NCI-H524 (cell line): ENCODE data around the gene TNFRSF13B.
"Not testable (repeated sequence)": the region's sequence is repeated elsewhere in the genome, so short reads cannot be mapped to it uniquely, and the experiment has no call there.

Experiments used
- DNase-seq, 2 experiments: peaks; one replicate each; lab custom pipeline; 2025; lab: John Stamatoyannopoulos, UW

TNFRSF13B gene

GRCh38 chr17:16971458-16972338 is at the start of gene TNFRSF13B:
Gene TNFRSF13B (minus strand): TSS chr17:16972118. CDS start chr17:16972075, 43 bp downstream.
- no peak for DNase-seq

- no peak for DNase-seq
Measured at GRCh38 chr17:17021194-17021863, 49.4 kb upstream of the TNFRSF13B start.

- DNase-seq, result no peak
Measured at GRCh38 chr17:17020821-17021193, 48.9 kb upstream of the TNFRSF13B start.

DNA sequence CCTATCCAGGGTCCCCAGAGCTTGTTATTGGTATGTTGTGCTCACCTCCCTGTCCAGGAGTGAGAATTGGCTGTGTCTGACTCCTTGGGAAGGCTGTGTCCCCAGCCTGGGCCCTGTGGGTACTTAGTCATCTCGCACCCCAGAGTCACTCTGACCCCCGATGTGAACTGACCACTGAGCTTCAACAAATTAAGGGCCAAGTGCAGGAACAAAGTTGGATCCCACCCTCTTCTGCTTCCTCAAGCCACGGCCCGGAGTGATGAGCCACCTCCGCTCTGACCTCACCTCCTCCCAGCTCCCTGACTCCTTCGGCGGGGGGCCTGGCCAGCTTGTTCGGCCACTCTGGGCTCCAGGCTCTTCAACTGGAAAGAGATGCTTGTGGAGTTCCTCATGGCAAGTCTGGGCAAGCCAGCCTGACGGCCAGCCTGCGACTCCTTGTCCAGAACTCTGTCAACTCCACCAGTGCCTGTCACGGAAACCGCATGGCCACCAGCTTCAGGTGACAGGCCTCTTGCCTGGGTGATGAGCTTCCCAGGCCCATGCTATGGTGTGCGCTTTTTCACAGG is 48.1 kb upstream of the TNFRSF13B start:
- no peak for DNase-seq

DNA sequence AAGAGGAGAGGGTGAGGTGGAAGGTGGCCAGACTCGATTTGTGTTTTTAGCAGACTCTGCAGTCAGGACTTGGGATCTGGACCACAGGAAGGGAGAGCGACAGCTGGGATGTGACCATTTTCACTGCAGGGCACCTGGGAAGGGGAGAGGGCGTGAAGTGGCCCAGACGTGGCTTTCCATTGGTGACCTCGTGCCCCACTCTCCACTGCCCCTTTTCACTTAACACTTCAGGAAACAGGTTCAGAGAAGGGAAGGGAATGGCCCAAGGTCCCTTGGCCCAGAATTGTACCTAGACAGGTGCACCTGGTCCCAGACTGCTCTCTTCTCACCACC is 47.5 kb upstream of the TNFRSF13B start:
- no peak for DNase-seq

GRCh38 chr17:17018612-17019429 is 46.9 kb upstream of the TNFRSF13B start:
- DNase-seq, result no peak

DNA sequence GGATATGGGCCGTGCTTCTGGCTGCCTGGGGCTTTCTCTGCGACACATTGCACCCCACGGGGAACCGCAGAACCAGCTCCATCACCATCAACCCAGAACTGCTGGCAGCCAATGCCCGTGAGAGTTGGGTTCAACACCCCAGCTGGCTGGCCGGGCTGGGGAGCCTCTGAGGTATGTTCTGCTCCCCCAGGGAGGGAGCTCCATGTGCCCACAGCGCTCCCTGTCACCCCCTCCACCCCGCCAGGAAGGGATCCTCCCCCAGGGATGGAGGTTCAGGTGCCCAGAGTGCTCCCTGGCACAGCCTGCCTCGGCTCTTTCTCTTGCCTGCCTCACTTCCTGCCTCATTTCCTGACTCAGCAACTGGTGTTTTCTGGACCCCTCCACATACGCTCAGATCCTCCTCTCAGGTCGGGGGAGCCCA is 46.1 kb upstream of the TNFRSF13B start:
- no peak for DNase-seq

DNA sequence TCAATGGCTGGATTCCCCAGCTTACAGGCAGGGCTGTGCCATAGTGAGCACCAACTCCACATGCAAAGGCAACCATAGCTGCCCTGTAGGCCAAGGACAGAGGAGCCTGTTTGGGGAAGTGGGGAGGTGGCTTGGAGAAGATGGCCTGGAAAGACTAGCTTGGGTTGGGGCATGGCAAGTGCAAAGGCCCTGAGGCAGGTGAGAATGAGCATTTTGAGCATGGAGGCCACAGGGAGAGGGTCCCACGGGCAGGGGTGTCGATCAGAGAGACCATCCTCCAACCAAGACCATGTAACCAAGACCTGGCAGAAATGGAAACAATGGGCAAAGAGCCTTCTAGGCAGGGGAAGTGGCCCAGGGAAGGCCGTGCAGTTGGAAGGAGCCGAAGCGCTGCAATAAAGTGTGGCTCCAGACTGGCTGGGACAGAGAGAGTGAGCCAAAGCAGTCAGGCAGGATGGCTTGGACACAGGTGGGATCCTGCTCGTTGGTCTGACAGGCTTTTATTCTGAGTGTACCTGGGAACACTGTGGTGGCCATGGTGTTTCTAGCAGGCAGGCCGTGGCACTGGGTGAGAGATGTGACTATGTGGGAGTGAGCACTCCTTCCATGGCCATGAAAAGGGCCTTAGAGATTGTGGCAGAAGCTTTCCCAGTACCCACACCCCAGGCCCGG is 45.6 kb upstream of the TNFRSF13B start:
- DNase-seq, result no peak

DNA sequence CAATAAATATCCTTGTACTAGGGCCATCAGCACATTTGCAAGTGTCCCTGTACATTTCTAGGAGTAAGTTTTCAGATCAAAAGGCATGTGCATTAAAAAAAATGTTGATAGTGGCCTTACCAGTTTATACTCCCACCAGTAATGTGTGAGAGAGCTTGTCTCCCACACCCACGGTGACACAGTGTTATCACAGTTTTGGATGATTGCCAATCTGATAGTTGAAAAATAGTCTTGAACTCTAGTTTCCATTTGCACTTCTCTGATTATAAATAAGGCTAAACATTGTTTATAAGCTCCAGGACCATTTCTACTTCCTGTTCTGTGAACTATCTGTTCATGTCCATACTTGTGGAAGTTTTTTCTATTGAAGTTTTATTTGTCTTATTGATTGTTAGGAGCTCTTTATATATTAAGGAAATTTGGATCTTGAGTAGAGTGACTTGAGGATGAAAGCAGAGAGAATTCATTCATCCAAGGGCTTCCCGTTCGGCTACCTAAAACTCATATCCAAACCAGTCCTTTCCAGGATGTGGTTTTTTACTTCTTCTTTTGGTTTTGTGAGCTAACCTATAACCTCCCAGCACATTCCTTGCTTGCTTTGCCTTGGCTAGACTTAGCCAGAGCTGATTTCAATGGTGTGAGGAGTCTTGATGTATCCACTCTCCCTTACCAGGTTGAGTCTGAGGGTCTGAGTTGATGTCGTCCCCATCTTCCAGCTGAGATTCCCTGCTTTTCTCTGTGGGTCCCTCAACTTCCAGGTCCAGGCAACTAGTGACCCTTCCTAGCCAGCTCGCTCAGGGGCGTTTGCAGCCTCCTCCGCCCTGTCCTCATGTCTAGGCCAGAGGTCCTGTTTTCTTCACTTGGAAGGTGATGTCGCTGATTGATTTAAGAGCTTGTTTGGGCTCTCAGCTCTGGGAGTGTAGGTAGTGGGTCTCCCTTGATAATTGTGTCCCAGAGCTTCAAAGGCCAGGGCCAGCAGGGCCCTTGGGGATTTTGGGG is 44.6 kb upstream of the TNFRSF13B start:
- DNase-seq, result not testable (repeated sequence)

- DNase-seq, result no peak
Measured at GRCh38 chr17:17015230-17015629, 43.3 kb upstream of the TNFRSF13B start.

GRCh38 chr17:17014748-17015124 is 42.8 kb upstream of the TNFRSF13B start:
- DNase-seq, result not testable (repeated sequence)

- DNase-seq, result not testable (repeated sequence)
Measured at GRCh38 chr17:17013828-17014747, 42.2 kb upstream of the TNFRSF13B start.

GRCh38 chr17:17011043-17011907 is 39.4 kb upstream of the TNFRSF13B start:
- DNase-seq, result not testable (repeated sequence)

GRCh38 chr17:17010545-17011034 is 38.7 kb upstream of the TNFRSF13B start:
- not testable (repeated sequence) for DNase-seq

DNA sequence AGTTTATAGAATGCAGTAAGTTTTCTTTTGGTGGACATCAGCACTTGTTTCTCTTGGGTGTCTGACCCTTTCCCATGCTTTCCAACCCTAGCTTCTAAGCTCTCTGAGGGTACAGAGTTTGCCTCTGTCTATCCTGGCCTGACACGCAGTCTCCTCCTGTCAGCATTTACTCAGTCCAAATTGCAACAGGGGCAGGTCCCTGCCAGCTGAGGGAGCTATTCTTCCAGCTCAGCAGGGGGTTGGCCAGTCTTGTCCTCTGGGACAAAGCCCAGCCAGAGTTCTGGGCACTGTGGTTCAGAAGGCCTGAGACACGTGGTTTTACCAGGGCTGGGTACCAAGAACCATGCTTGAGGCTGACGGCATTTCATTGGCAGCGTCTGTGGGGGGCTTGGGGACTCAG is 38.1 kb upstream of the TNFRSF13B start:
- DNase-seq, result not testable (repeated sequence)

- not testable (repeated sequence) for DNase-seq
Measured at GRCh38 chr17:17008621-17009397, 36.9 kb upstream of the TNFRSF13B start.

DNA sequence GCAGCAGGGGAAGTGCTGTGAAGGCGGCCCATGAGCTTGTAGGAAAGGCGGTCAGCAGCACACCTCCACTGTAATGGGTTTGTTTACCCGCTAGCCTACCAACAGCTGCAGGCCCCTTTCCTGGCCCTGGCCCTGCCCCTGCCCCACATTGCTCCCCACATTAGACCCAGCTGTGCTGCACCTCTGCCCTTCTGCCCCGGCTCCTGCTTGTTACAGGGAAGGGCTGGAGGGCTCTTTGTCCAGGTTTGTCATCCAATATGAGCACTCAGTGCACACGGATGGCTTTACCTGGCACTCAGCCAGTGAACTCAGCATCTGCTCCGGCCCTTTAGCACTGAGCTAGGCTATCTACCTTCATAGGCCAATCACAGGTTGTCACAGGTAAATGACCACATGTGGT is 36.0 kb upstream of the TNFRSF13B start:
- peak in 1 of 2 experiments; percentile 19 for DNase-seq
